NCI-H82 treated with DMSO at 0.1 percent for 48 hours (cell line): ENCODE measurements around the gene CCR5AS.
"Not testable (repeated sequence)": the region's sequence is repeated elsewhere in the genome, so short reads cannot be mapped to it uniquely, and the experiment has no call there.

Source experiments
- DNase-seq: peaks from one replicate; lab custom pipeline; 2025; ENCODE audit not compliant: unreplicated experiment; lab: John Stamatoyannopoulos, UW

Gene CCR5AS

DNA sequence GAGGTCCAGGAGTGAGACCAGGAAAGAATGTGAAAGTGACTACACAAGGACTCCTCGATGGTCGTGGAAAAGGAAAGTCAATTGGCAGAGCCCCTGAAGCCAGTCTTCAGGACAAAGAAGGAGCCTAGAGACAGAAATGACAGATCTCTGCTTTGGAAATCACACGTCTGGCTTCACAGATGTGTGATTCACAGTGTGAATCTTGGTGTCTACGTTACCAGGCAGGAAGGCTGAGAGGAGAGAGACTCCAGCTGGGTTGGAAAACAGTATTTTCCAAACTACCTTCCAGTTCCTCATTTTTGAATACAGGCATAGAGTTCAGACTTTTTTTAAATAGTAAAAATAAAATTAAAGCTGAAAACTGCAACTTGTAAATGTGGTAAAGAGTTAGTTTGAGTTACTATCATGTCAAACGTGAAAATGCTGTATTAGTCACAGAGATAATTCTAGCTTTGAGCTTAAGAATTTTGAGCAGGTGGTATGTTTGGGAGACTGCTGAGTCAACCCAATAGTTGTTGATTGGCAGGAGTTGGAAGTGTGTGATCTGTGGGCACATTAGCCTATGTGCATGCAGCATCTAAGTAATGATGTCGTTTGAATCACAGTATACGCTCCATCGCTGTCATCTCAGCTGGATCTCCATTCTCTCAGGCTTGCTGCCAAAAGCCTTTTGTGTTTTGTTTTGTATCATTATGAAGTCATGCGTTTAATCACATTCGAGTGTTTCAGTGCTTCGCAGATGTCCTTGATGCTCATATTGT lies 47.0 kb downstream of the CCR5AS start:
- DNase-seq, result no peak

GRCh38 chr3:46358466-46358865 lies 48.4 kb downstream of the CCR5AS start:
- no peak for DNase-seq

GRCh38 chr3:46356909-46357308 lies 50.0 kb downstream of the CCR5AS start:
- DNase-seq, result no peak

DNA sequence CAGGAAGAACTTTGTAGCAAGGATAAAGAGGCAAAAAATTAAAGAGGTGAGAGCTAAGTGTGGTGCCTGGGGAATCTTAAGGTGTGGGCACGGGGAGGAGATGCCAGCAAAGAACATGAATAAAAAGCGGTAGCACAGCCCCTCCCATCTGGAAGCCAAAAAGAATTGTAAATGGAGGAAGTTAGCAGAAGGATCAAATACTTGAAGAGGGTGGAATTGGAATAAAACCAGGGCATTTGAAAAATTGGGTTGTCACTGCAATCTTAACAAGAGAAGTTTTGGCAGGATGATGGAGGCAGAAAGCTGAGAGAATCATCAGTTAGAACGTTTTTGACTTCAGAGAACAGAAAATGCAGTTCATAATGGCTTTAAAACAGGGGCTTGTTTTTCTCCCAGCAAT lies 50.6 kb downstream of the CCR5AS start:
- DNase-seq, result no peak

GRCh38 chr3:46354984-46355383 lies 51.9 kb downstream of the CCR5AS start:
- DNase-seq, result no peak

- no peak for DNase-seq
These were observed 52.4 kb downstream of the CCR5AS start for GRCh38 chr3:46354478-46354877.

DNA sequence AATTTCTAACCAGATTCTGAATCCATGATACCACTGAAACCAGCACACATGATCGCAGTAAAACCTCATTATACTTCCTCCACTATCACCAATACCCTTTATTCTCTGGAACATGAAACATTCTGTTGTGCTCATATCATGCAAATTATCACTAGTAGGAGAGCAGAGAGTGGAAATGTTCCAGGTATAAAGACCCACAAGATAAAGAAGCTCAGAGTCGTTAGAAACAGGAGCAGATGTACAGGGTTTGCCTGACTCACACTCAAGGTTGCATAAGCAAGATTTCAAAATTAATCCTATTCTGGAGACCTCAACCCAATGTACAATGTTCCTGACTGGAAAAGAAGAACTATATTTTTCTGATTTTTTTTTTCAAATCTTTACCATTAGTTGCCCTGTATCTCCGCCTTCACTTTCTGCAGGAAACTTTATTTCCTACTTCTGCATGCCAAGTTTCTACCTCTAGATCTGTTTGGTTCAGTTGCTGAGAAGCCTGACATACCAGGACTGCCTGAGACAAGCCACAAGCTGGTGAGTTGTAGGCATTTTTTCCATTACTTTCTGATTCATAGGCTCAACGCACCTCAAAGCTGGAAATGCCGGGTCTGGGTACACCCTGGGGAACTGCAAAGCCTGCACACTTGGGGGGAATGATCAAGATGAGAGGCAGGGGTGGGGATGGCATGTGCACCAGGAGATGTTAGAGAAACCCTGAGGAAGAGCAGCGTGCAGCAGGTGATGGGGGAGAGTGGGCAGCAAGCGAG lies 53.0 kb downstream of the CCR5AS start, which contains the start of gene CCR2:
CCR2 (plus strand) TSS at position 465 of the 764 bp plus-strand sequence. CDS start 3,417 bp downstream, outside the sequence.
- DNase-seq, result no peak

DNA sequence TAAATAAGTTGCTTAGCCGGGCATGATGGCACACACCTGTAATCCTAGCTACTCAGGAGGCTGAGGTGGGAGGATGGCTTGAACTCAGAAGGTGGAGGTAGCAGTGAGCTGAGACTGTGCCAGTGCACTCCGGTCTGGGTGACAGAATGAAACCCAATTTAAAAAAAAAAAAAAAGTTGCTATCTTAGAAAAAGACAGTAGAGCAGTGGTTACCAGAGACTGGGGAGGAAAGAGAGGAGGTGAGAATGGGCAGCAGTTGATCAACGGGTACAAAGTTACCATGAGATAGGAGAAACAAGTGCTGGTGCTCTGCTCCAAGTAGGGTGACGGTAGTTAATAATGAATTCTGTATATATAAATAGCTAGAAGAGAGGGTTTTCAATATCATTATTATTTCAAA lies 53.8 kb downstream of the CCR5AS start:
- no peak for DNase-seq

- DNase-seq, result no peak
These were observed 55.2 kb downstream of the CCR5AS start for GRCh38 chr3:46351646-46352045.

- no peak for DNase-seq
These were observed 56.7 kb downstream of the CCR5AS start for GRCh38 chr3:46350262-46350565.

DNA sequence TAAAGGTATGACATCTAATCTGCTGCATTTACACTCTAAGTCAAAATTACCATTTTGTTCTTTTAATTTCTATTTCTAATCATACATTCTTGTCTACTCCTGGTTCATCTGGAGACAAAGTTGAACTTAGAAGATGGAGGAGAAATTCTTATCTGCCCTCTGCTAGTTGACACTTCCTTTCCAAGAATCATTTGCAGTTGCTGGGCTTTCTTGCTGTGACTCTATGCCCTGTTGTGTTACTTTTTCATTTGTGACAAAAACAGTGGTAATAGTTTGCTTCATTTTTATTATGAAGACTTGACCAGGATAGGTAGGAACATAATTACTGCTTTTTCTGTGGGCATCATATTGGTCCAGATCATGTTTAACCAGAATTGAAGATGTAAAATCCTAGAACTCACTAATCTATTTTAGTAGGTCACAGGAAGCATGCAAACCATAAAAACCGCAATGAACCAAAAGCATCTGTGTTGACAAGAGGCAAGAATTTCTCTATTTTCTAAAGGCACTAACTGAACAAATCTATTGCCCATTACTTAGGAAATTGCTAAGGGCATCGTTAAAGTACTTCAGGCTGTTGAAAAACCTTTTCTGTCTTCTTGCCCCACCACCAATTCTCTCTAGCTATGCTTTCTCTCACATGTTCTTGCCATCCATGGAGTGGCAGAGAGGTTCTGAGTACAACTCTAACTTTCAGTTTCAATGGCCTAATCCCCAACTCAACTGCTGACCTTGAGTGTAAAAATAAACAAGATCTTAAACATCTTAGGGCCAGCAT lies 57.2 kb downstream of the CCR5AS start:
- no peak for DNase-seq

GRCh38 chr3:46348823-46349482 lies 57.9 kb downstream of the CCR5AS start:
- DNase-seq, result no peak

DNA sequence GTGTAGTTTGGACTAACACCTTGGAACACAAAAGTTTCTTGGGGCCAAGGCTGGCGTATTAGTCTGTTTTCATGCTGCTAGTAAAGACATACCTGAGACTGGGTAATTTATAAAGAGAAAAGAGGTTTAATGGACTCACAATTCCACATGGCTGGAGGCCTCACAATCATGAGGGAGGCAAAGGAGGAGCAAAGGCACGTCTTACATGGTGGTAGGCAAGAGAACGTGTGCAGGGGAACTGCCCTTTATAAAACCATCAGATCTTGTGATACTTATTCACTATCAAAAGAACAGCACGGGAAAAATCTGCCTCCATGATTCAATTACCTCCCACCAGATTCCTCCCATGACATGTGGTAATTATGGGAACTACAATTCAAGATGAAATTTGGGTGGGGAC lies 62.4 kb downstream of the CCR5AS start:
- no peak for DNase-seq

DNA sequence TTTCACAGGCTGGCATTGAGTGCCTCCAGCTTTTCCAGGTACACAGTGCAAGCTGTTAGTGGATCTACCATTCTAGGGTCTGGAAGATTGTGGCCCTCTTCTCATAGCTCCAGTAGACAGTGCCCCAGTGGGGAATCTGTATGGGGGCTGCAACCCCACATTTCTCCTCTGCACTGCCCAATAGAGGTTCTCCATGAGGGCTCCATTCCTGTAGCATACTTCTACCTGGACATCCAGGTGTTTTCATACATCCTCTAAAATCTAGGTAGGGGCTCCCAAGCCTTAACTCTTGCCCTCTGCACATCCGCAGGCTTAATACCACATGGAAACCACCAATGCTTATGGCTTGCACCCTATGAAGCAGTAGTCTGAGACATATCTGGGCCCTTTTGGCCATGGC lies 68.0 kb downstream of the CCR5AS start:
- no peak for DNase-seq

DNA sequence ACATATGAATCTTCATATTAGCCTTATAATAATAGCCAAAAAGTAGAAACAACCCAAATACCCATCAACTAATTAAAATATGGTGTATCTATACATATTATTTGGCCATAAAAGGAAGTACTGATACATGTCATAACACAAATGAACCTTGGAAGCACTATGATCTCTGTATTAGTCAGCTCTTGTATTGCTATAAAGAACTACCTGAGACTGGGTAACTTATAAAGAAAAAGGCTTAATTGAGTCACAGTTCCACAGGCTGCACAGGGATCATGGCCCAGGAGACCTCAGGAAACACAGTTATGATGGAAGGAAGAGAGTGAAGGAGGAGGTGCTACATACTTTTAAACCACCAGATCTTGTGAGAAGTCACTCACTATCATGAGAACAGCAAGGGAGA lies 69.0 kb downstream of the CCR5AS start:
- DNase-seq, result no peak

DNA sequence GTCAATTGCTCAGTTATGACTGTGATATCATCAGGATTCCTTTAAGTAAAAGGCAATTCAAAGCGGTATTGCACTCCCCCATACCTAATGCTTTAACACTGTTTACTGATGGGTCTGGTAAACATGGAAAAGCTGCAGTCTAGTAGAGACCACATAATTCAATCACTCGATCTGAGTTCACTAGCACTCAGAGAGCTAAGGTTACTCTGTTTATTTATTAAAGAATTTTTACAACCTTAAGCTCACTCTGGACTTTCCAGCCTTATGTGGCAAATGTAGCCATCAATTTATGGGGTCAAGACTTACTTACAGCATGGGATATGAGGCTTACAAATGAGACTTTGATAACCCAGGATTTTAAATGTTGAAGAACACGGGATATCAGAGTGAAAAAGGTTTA lies 71.3 kb downstream of the CCR5AS start:
- no peak for DNase-seq

DNA sequence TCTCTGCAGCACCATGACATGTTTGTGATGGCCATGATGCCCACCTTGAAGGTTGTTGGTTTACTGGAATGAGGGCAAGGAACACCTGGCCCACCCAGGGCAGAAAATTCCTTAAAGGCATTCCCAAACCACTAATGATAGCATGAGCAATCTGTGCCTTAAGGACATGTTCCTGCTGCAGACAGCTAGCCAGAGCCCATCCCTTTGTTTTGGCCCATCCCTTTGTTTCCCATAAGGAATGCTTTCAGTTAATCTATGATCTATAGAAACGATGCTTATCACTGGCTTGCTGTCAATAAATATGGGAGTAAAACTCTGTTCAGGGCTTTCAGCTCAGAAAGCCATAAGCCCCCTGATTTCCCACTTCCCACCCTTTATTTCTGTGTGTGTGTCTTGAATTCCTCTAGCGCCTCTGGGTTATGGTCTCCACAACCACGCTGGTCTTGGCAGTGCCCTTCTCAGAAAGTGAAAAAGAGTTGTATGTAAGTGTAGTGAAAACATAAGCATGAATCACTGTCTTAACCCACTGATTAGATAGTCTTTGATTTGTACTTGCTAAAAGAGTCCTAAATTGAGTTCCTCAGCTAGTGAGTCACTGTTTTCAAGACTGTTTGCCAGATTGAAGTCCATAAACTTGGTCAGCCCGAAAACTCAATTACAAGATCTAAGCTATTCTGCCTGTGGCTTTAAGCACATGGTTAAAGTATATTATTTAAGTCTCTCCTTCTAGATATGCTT lies 72.0 kb downstream of the CCR5AS start:
- no peak for DNase-seq

GRCh38 chr3:46330676-46331075 lies 76.2 kb downstream of the CCR5AS start:
- DNase-seq, result not testable (repeated sequence)

DNA sequence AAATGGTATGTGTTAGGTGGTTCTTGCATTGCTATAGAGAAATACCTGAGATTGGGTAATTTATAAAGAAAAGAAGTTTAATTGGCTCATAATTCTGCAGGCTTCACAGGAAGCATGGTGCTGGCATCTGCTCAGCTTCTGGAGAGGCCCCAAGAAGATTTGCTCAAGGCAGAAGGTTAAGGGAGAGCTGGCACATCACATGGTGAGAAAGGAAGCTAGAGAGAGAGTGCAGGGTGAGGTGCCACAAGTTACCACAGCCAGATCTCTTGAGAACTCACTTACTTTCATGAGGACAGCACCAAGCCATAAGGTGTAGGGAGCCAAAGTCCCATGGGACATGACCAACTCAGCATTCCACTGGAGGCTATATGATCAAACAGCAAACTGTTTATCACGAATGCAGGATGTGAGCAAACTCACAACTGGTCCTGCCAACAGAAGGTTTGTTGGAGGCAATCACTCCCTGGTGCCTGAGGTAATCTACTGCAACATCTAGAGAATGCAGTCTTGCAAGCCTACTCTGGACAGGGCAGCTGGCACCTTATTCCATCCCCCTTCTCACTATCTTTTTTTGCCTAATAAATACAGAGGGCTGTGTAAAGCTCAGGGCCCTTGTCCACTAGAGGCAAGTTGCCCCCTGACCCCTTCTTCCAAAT lies 81.1 kb downstream of the CCR5AS start:
- DNase-seq, result no peak

- no peak for DNase-seq
These were observed 82.8 kb downstream of the CCR5AS start for GRCh38 chr3:46324036-46324435.
